OCI-LY7 (cell line): ENCODE measurements around the gene KIAA0930.

ENCODE experiments used
- CTCF ChIP-seq: fragments of 200-600 bp; sonication (generic); conservative IDR thresholded peaks from 2 replicates; pipeline ENCODE4 v1.5.1; 2014; ENCODE audit warnings: mild to moderate bottlenecking, antibody characterized with exemption, low read length, moderate library complexity, mixed read lengths
- EZH2phosphoT487 ChIP-seq: fragments of 200-600 bp; sonication (generic); IDR thresholded peaks from 2 replicates; pipeline ENCODE4 v1.6.1; 2018; ENCODE audit warnings: low read depth, borderline replicate concordance, mild to moderate bottlenecking, mixed run types, antibody characterized with exemption, low read length, moderate library complexity, mixed read lengths

- no peak for TF ChIP-seq CTCF
- no peak for TF ChIP-seq EZH2phosphoT487
These were observed 4.2 kb upstream of the KIAA0930 start for GRCh38 chr22:45244916-45245315.
